Ovary (tissue), 3 donors: Measurements from ENCODE around the gene COX14.

ENCODE experiments used
- CTCF ChIP-seq, 3 donors: fragments of 450-650 bp in 2 of 3; fragments of 200-600 bp in 1 of 3; IDR thresholded peaks; one replicate each; pipeline versions ENCODE4 v1.5.1 to v1.8.0; 2016 to 2022; ENCODE audit warnings: antibody characterized with exemption in 3 of 3, mild to moderate bottlenecking in 1 of 3
- EP300 ChIP-seq: sonication (generic); formaldehyde crosslinking; IDR thresholded peaks from one replicate; pipeline ENCODE4 v1.6.1; 2017; ENCODE audit warnings: antibody characterized with exemption
- POLR2A ChIP-seq: fragments of 450-650 bp; IDR thresholded peaks from one replicate; pipeline ENCODE4 v1.6.1; 2017; ENCODE audit warnings: antibody characterized with exemption, mild to moderate bottlenecking, moderate library complexity
- donor health status: DM: no; HTN: no; CAD: no.

GRCh38 chr12:50065726-50066310, 46.2 kb upstream of the COX14 start:
- no peak for TF ChIP-seq POLR2A
- no peak for TF ChIP-seq CTCF (IDR thresholded peaks at IDR 0.05)
- no peak for TF ChIP-seq EP300
